H1 (cell line): ENCODE results near the gene NRROS. TPM values are rescaled to one million over a fixed set of nuclear protein-coding genes. Genes with fewer than 3 reads are reported as not detected.
A peak's percentile ranks its signal among the peaks of the same experiment; 100 is the strongest.

ENCODE experiments used
- CTCF ChIA-PET: fragments of 300-600 bp; sonication (Branson Sonifier 250); formaldehyde crosslinking; loops from one replicate; lab custom pipeline; 2021; ENCODE audit not compliant: partially characterized antibody; lab: Charles Lee
- POLR2A ChIA-PET: fragments of 300-600 bp; sonication (Branson Sonifier 250); formaldehyde crosslinking; loops from one replicate; lab custom pipeline; 2021; ENCODE audit warnings: inconsistent platforms; ENCODE audit not compliant: partially characterized antibody; lab: Charles Lee
- DNase-seq, 2 experiments: peaks; one replicate each; pipeline versions ENCODE4 v3.0.0 to v3.0.0-alpha.2; 2010 to 2022; ENCODE audit warnings: low spot score in 2 of 2, low read depth in 1 of 2, mixed read lengths in 1 of 2
- FAIRE-seq: peaks from 2 replicates; lab custom pipeline; 2011; peaks lifted over from hg19 to GRCh38; lab: Jason Lieb, UNC
- H2AFZ ChIP-seq: 2 replicates; pipeline ENCODE4 v1.8.1; 2012; ENCODE audit warnings: low read length, inconsistent platforms
- H2AK5ac ChIP-seq: 2 replicates; pipeline ENCODE4 v1.6.1; 2013; ENCODE audit warnings: low read depth, low read length
- H2BK120ac ChIP-seq: replicated peaks from 2 replicates; pipeline ENCODE3; 2013; ENCODE audit warnings: low read depth, low read length, inconsistent platforms
- H2BK12ac ChIP-seq: 2 replicates; pipeline ENCODE4 v1.6.1; 2013; ENCODE audit warnings: low read depth, low read length
- H2BK15ac ChIP-seq: 2 replicates; pipeline ENCODE4 v1.6.1; 2013; ENCODE audit warnings: low read length
- H2BK20ac ChIP-seq: 2 replicates; pipeline ENCODE4 v1.6.1; 2013; ENCODE audit warnings: low read length
- H2BK5ac ChIP-seq: 2 replicates; pipeline ENCODE4 v1.6.1; 2013; ENCODE audit warnings: low read depth, low read length
- H3K14ac ChIP-seq: 2 replicates; pipeline ENCODE4 v1.6.1; 2013; ENCODE audit warnings: inconsistent platforms; ENCODE audit not compliant: insufficient read length
- H3K18ac ChIP-seq: 2 replicates; pipeline ENCODE4 v1.6.1; 2013; ENCODE audit warnings: low read length; ENCODE audit errors: extremely low read depth
- H3K23ac ChIP-seq: 2 replicates; pipeline ENCODE4 v1.6.1; 2013; ENCODE audit warnings: inconsistent platforms; ENCODE audit not compliant: insufficient read length
- H3K23me2 ChIP-seq: 2 replicates; pipeline ENCODE4 v1.6.1; 2013; ENCODE audit warnings: low read depth, low read length
- H3K27ac ChIP-seq: 2 replicates; pipeline ENCODE4 v1.6.1; 2011; ENCODE audit warnings: low read depth, low read length, inconsistent platforms
- H3K27me3 ChIP-seq, 4 experiments: replicated peaks in 1 of 4; 1 replicate in 1 of 4; 2 replicates in 3 of 4; pipeline versions ENCODE4 v1.6.1 to v1.8.1; 2011 to 2013; ENCODE audit warnings: low read length in 3 of 4, mild to moderate bottlenecking in 3 of 4, inconsistent platforms in 2 of 4, mixed read lengths in 2 of 4, moderate library complexity in 1 of 4; ENCODE audit not compliant: control insufficient read depth in 3 of 4, insufficient read depth in 3 of 4; ENCODE audit errors: extremely low read depth in 1 of 4
- H3K36me3 ChIP-seq, 4 experiments: 2 replicates each; pipeline versions ENCODE4 v1.6.1 to v1.8.1; 2011 to 2013; ENCODE audit warnings: mild to moderate bottlenecking in 4 of 4, low read length in 3 of 4, moderate library complexity in 2 of 4, control low read depth in 1 of 4, inconsistent platforms in 1 of 4; ENCODE audit not compliant: insufficient read depth in 4 of 4, control insufficient read depth in 2 of 4
- H3K4ac ChIP-seq: replicated peaks from 2 replicates; pipeline ENCODE3; 2013; ENCODE audit warnings: low read length, low read depth, mixed read lengths, inconsistent platforms; ENCODE audit not compliant: insufficient read length
- H3K4me1 ChIP-seq, 4 experiments: replicated peaks in 1 of 4; 1 replicate in 1 of 4; 2 replicates in 3 of 4; pipeline versions ENCODE4 v1.6.1 to v1.8.1; 2011 to 2013; ENCODE audit warnings: low read length in 3 of 4, inconsistent platforms in 2 of 4, mixed read lengths in 1 of 4; ENCODE audit not compliant: insufficient read depth in 4 of 4, control insufficient read depth in 3 of 4
- H3K4me2 ChIP-seq, 2 experiments: 2 replicates each; pipeline versions ENCODE4 v1.6.1 to v1.8.1; 2011 to 2013; ENCODE audit warnings: low read depth in 2 of 2, low read length in 2 of 2, control low read depth in 1 of 2, inconsistent platforms in 1 of 2, mild to moderate bottlenecking in 1 of 2; ENCODE audit not compliant: insufficient read depth in 1 of 2
- H3K4me3 ChIP-seq, 4 experiments: fragments of 200-600, 300-600 bp in 1 of 4; sonication (generic), shearing (Covaris generic), sonication (Bioruptor Twin) in 1 of 4; 2 replicates each; pipeline versions ENCODE4 v1.5.1 to v1.8.1; 2011 to 2016; ENCODE audit warnings: low read length in 4 of 4, low read depth in 3 of 4, control low read depth in 2 of 4, inconsistent platforms in 2 of 4, mild to moderate bottlenecking in 2 of 4, mixed read lengths in 1 of 4, moderate library complexity in 1 of 4; ENCODE audit not compliant: insufficient read depth in 2 of 4; ENCODE audit errors: extremely low read depth in 1 of 4
- H3K56ac ChIP-seq: replicated peaks from 2 replicates; pipeline ENCODE3; 2013; ENCODE audit warnings: low read depth, mild to moderate bottlenecking, mixed read lengths, low read length, inconsistent platforms; ENCODE audit not compliant: insufficient read length
- H3K79me1 ChIP-seq: 2 replicates; pipeline ENCODE4 v1.6.1; 2013; ENCODE audit warnings: low read depth, low read length, control low read depth
- H3K79me2 ChIP-seq, 2 experiments: 2 replicates each; pipeline versions ENCODE4 v1.6.1 to v1.8.1; 2012 to 2013; ENCODE audit warnings: low read length in 2 of 2, mild to moderate bottlenecking in 2 of 2, inconsistent platforms in 1 of 2; ENCODE audit not compliant: insufficient read depth in 2 of 2, control insufficient read depth in 1 of 2
- H3K9ac ChIP-seq, 4 experiments: replicated peaks in 1 of 4; 1 replicate in 1 of 4; 2 replicates in 3 of 4; pipeline versions ENCODE4 v1.6.1 to v1.8.1; 2011 to 2013; ENCODE audit warnings: low read depth in 3 of 4, low read length in 3 of 4, control low read depth in 2 of 4, mild to moderate bottlenecking in 2 of 4, moderate library complexity in 2 of 4, inconsistent platforms in 1 of 4; ENCODE audit errors: extremely low read depth in 1 of 4
- H3K9me3 ChIP-seq, 2 experiments: 2 replicates each; pipeline versions ENCODE4 v1.6.1 to v1.8.1; 2012 to 2013; ENCODE audit warnings: mild to moderate bottlenecking in 2 of 2, moderate library complexity in 2 of 2, control low read depth in 1 of 2, inconsistent platforms in 1 of 2, low read depth in 1 of 2, low read length in 1 of 2, mixed read lengths in 1 of 2; ENCODE audit not compliant: insufficient read depth in 2 of 2
- H4K20me1 ChIP-seq, 2 experiments: replicated peaks in 1 of 2; 2 replicates each; pipeline versions ENCODE3 to v1.8.1; 2011 to 2013; ENCODE audit warnings: inconsistent platforms in 2 of 2, low read length in 2 of 2, mild to moderate bottlenecking in 1 of 2; ENCODE audit not compliant: insufficient read depth in 2 of 2, control insufficient read depth in 1 of 2
- H4K5ac ChIP-seq: 2 replicates; pipeline ENCODE4 v1.6.1; 2013; ENCODE audit warnings: low read length, low read depth, mixed read lengths, inconsistent platforms; ENCODE audit not compliant: insufficient read length
- H4K8ac ChIP-seq: 2 replicates; pipeline ENCODE4 v1.8.0; 2013; ENCODE audit warnings: mild to moderate bottlenecking, moderate library complexity, low read length, inconsistent platforms; ENCODE audit not compliant: insufficient read depth; ENCODE audit errors: extremely low read depth
- H4K91ac ChIP-seq: replicated peaks from 2 replicates; pipeline ENCODE3; 2013; ENCODE audit warnings: low read length, mixed read lengths, inconsistent platforms; ENCODE audit not compliant: insufficient read length
- ATF2 ChIP-seq: IDR thresholded peaks from 2 replicates; pipeline ENCODE4 v1.6.1; 2012; ENCODE audit warnings: low read length, inconsistent platforms
- CTCF ChIP-seq, 3 experiments: IDR thresholded peaks; 1 replicate in 2 of 3; 2 replicates in 1 of 3; pipeline versions ENCODE4 v1.5.1 to v1.6.1; 2011; ENCODE audit warnings: low read length in 3 of 3, mild to moderate bottlenecking in 3 of 3, inconsistent platforms in 2 of 3, low read depth in 1 of 3, moderate library complexity in 1 of 3; ENCODE audit not compliant: insufficient read depth in 1 of 3; ENCODE audit errors: control extremely low read depth in 1 of 3
- EP300 ChIP-seq, 2 experiments: IDR thresholded peaks; 1 replicate in 1 of 2; 2 replicates in 1 of 2; pipeline ENCODE4 v1.6.1; 2011 to 2012; ENCODE audit warnings: low read depth in 2 of 2, low read length in 2 of 2, mild to moderate bottlenecking in 2 of 2, borderline replicate concordance in 1 of 2, inconsistent platforms in 1 of 2, moderate library complexity in 1 of 2
- EZH2 ChIP-seq: fragments of 200-600 bp; sonication (generic); IDR thresholded peaks from 2 replicates; pipeline ENCODE4 v1.7.1; 2012; ENCODE audit warnings: low read depth, mild to moderate bottlenecking, moderate library complexity, low read length, inconsistent platforms; ENCODE audit not compliant: severe bottlenecking
- KDM5A ChIP-seq: fragments of 200-600 bp; IDR thresholded peaks from 2 replicates; pipeline ENCODE4 v1.7.1; 2012; ENCODE audit warnings: mild to moderate bottlenecking, low read length, inconsistent platforms, mixed read lengths
- POLR2AphosphoS5 ChIP-seq: IDR thresholded peaks from 2 replicates; pipeline ENCODE4 v1.6.1; 2011; ENCODE audit warnings: low read depth, low read length
- RAD21 ChIP-seq, 2 experiments: IDR thresholded peaks in 1 of 2; conservative IDR thresholded peaks in 1 of 2; 2 replicates each; pipeline ENCODE4 v1.6.1; 2011; ENCODE audit warnings: low read depth in 2 of 2, low read length in 2 of 2, improper control_type of control experiment in 1 of 2, inconsistent platforms in 1 of 2, mild to moderate bottlenecking in 1 of 2, moderate library complexity in 1 of 2
- WGBS, 2 experiments: shearing (Covaris generic) in 1 of 2; methylation state at CpG; one replicate each; pipeline versions ENCODE4 v1.1.6 to v1.1.7; 2013 to 2015; ENCODE audit warnings: low lambda C conversion rate in 2 of 2, mixed read lengths in 2 of 2, inconsistent platforms in 1 of 2, low coverage in 1 of 2, missing lambda C conversion rate in 1 of 2; ENCODE audit not compliant: insufficient replicate concordance in 2 of 2, insufficient coverage in 1 of 2, insufficient read length in 1 of 2; ENCODE audit errors: extremely low coverage in 1 of 2, missing lambda C conversion rate in 1 of 2; 5-methylcytosine and 5-hydroxymethylcytosine counted together
- polyA plus RNA-seq, 7 experiments: library from polyadenylated mRNA; depleted of rRNA in 3 of 7; stranded (reverse) in 5 of 7; unstranded in 2 of 7; fragments of >200 nt in 5 of 7; fragments of 200-250 nt in 2 of 7; gene quantifications; 1 replicate in 5 of 7; 2 replicates in 1 of 7; 4 replicates in 1 of 7; pipeline versions ENCODE4 v1.2.1 to v1.2.3, GENCODE V29; 2011 to 2013; ENCODE audit warnings: missing spikeins in 2 of 7, mixed read lengths in 2 of 7
- total RNA-seq: library from RNA; stranded (reverse); fragmentation: NEBNext Ultra II Directional; extraction: Animal tissue kit (Norgen Biotek cat#: 25700); gene quantifications from 2 replicates; pipeline ENCODE4 v1.2.1, GENCODE V29; 2021

Gene NRROS
- total and polyA plus RNA-seq, 2 of the 8 experiments (the other 6 are each of a cell fraction or from before 2014, with no cell fraction given), result 5.3 to 7.3 TPM

- Histone ChIP-seq H2AK5ac (peak overlapping the region; percentile 7; the same call in 1 of the 2 replicates), H3K27me3 (peaks cover 0 to 11% (median 7%) of the 10 kb centered on the region in 4 experiments; a peak in 4 of 7 replicates), H4K8ac (no peak overlapping the region), H3K4me1 (peaks cover 6 to 16% (median 12%) of the 10 kb centered on the region in 4 experiments), H3K14ac (no peak overlapping the region), H4K20me1 (no peaks in the 10 kb centered on the region), H3K4me3 (no peak overlapping the region), H3K56ac (no peak overlapping the region), H2BK5ac (peak overlapping the region; percentile 49; the same call in 1 of the 2 replicates), H3K4me2 (no peak overlapping the region), H3K79me2 (no peaks in the 10 kb centered on the region), H4K5ac (no peak overlapping the region), H3K9ac (no peak overlapping the region), H3K18ac (no peak overlapping the region), H4K91ac (peak overlapping the region; percentile 50), H3K4ac (peak overlapping the region; percentile 33), H2BK12ac (peak overlapping the region; percentile 52; the same call in 1 of the 2 replicates), H2AFZ (no peak overlapping the region), H3K9me3 (no peaks in the 10 kb centered on the region), H2BK20ac (no peak overlapping the region; the same call in 1 of the 2 replicates), H3K36me3 (no peaks in the 10 kb centered on the region; a peak in 1 of 8 replicates), H3K23ac (no peak overlapping the region), H3K79me1 (no peaks in the 10 kb centered on the region; the same call in 1 of the 2 replicates), H3K23me2 (peaks cover 2% of the 10 kb centered on the region; the same call in 1 of the 2 replicates), H2BK120ac (no peak overlapping the region), H3K27ac (no peak overlapping the region), H2BK15ac (peak overlapping the region; percentile 90; the same call in 1 of the 2 replicates)
- FAIRE-seq, result no peak
- ChIA-PET POLR2A (interaction anchor here (3.0 kb wide), 1 partner anchor 11 kb away, joined by 28 read pairs; no protein-coding TSS in a partner anchor), CTCF (interaction anchor here (1.3 to 2.0 kb wide), 2 partner anchors 12 to 41 kb away, joined by 4 to 7 read pairs; no protein-coding TSS in a partner anchor)
- WGBS, 2 experiments, result 92% methylated on average over 5 of the region's 5 CpGs; no CpG with 5 or more reads in 1 of the 2 experiments
- DNase-seq, result no peak
- TF ChIP-seq EZH2 (no peak), RAD21 (IDR thresholded peaks at IDR 0.05 in 1 of 2, conservative IDR thresholded peaks at IDR 0.05 in 1 of 2; ENCODE audit: low read depth in 2 of 2, low read length in 2 of 2) (no peak), KDM5A (no peak), POLR2AphosphoS5 (no peak), CTCF (IDR thresholded peaks at IDR 0.05; ENCODE audit: control extremely low read depth in 1 of 3, insufficient read depth in 1 of 3, low read depth in 1 of 3, low read length in 3 of 3) (no peak), ATF2 (no peak), EP300 (IDR thresholded peaks at IDR 0.05; ENCODE audit: borderline replicate concordance in 1 of 2, low read depth in 2 of 2, low read length in 2 of 2) (no peak)
Measured at GRCh38 chr3:196643761-196644160, 4.3 kb downstream of the NRROS start.
